Neuronal stem cell (in vitro differentiated cells): ENCODE measurements around the gene TNNI3K.
A peak's percentile ranks its signal among the peaks of the same experiment; 100 is the strongest.

Experiments used
- DNase-seq: peaks from one replicate; pipeline ENCODE4 v3.0.0-alpha.2; 2013; ENCODE audit warnings: low spot score
- H2AFZ ChIP-seq: one replicate; pipeline ENCODE4 v1.6.1; 2013; ENCODE audit warnings: mild to moderate bottlenecking, low read length, inconsistent platforms
- H2AK5ac ChIP-seq: 2 replicates; pipeline ENCODE4 v1.6.1; 2013; ENCODE audit warnings: low read depth, mild to moderate bottlenecking, inconsistent platforms, low read length, moderate library complexity, mixed read lengths
- H2BK120ac ChIP-seq: 2 replicates; pipeline ENCODE4 v1.6.1; 2013; ENCODE audit warnings: low read depth, mild to moderate bottlenecking, inconsistent platforms, low read length, moderate library complexity, mixed read lengths
- H2BK12ac ChIP-seq: one replicate; pipeline ENCODE4 v1.6.1; 2013; ENCODE audit warnings: low read length, inconsistent platforms
- H2BK15ac ChIP-seq: 2 replicates; pipeline ENCODE4 v1.6.1; 2013; ENCODE audit warnings: mild to moderate bottlenecking, low read length, inconsistent platforms, mixed read lengths
- H2BK5ac ChIP-seq: one replicate; pipeline ENCODE4 v1.6.1; 2013; ENCODE audit warnings: inconsistent platforms, mild to moderate bottlenecking, low read length, moderate library complexity
- H3K14ac ChIP-seq: one replicate; pipeline ENCODE4 v1.6.1; 2013; ENCODE audit warnings: low read length, inconsistent platforms
- H3K18ac ChIP-seq: 2 replicates; pipeline ENCODE4 v1.6.1; 2013; ENCODE audit warnings: low read length, inconsistent platforms
- H3K23ac ChIP-seq: 2 replicates; pipeline ENCODE4 v1.6.1; 2013; ENCODE audit warnings: low read depth, mild to moderate bottlenecking, mixed read lengths, low read length, inconsistent platforms; ENCODE audit not compliant: poor library complexity
- H3K27ac ChIP-seq: replicated peaks from 3 replicates; pipeline ENCODE4 v1.5.1; 2013; ENCODE audit warnings: low read length, inconsistent platforms
- H3K27me3 ChIP-seq, 3 experiments: 2 replicates each; pipeline ENCODE4 v1.6.1; 2013; ENCODE audit warnings: low read length in 3 of 3, mild to moderate bottlenecking in 2 of 3, inconsistent platforms in 1 of 3, low read depth in 1 of 3, mixed read lengths in 1 of 3, moderate library complexity in 1 of 3; ENCODE audit not compliant: control insufficient read depth in 3 of 3, insufficient read depth in 3 of 3
- H3K36me3 ChIP-seq, 2 donors: replicated peaks in 1 of 2; 2 replicates each; pipeline ENCODE4 v1.6.1; 2013; ENCODE audit warnings: low read length in 2 of 2; ENCODE audit not compliant: control insufficient read depth in 2 of 2, insufficient read depth in 2 of 2
- H3K4ac ChIP-seq: 2 replicates; pipeline ENCODE4 v1.6.1; 2013; ENCODE audit warnings: inconsistent platforms, mild to moderate bottlenecking, low read length, moderate library complexity
- H3K4me1 ChIP-seq, 2 donors: 1 replicate in 1 of 2; 2 replicates in 1 of 2; pipeline ENCODE4 v1.6.1; 2013; ENCODE audit warnings: low read length in 2 of 2, low read depth in 1 of 2; ENCODE audit not compliant: control insufficient read depth in 2 of 2, insufficient read depth in 1 of 2
- H3K4me2 ChIP-seq: one replicate; pipeline ENCODE4 v1.6.1; 2013; ENCODE audit warnings: mild to moderate bottlenecking, low read length, inconsistent platforms; ENCODE audit not compliant: insufficient read depth, poor library complexity, severe bottlenecking
- H3K4me3 ChIP-seq, 2 donors: 2 replicates each; pipeline ENCODE4 v1.5.1; 2013; ENCODE audit warnings: low read length in 2 of 2, mild to moderate bottlenecking in 2 of 2, inconsistent platforms in 1 of 2, moderate library complexity in 1 of 2
- H3K79me1 ChIP-seq: one replicate; pipeline ENCODE4 v1.6.1; 2013; ENCODE audit warnings: low read depth, mild to moderate bottlenecking, inconsistent platforms, low read length, moderate library complexity
- H3K9ac ChIP-seq: one replicate; pipeline ENCODE4 v1.6.1; 2013; ENCODE audit warnings: mild to moderate bottlenecking, low read depth, low read length, inconsistent platforms; ENCODE audit not compliant: poor library complexity
- H3K9me3 ChIP-seq, 2 donors: replicated peaks in 1 of 2; 2 replicates each; pipeline versions ENCODE3 to v1.6.1; 2013; ENCODE audit warnings: low read length in 2 of 2, mild to moderate bottlenecking in 2 of 2, inconsistent platforms in 1 of 2, low read depth in 1 of 2, mixed read lengths in 1 of 2, moderate library complexity in 1 of 2; ENCODE audit not compliant: control insufficient read depth in 2 of 2, insufficient read depth in 1 of 2
- H4K8ac ChIP-seq: one replicate; pipeline ENCODE4 v1.6.1; 2013; ENCODE audit warnings: low read depth, mild to moderate bottlenecking, inconsistent platforms, low read length, moderate library complexity
- H4K91ac ChIP-seq: one replicate; pipeline ENCODE4 v1.6.1; 2013; ENCODE audit warnings: low read length, low read depth, mild to moderate bottlenecking, inconsistent platforms; ENCODE audit not compliant: poor library complexity
- WGBS, 2 donors: extraction: QIAGEN DNeasy Blood & Tissue Kit; methylation state at CpG; one replicate each; pipeline ENCODE4 v1.1.7; 2013; ENCODE audit warnings: missing lambda C conversion rate in 2 of 2, mixed read lengths in 1 of 2; ENCODE audit not compliant: insufficient read length in 2 of 2, insufficient replicate concordance in 1 of 2; ENCODE audit errors: extremely low coverage in 2 of 2; 5-methylcytosine and 5-hydroxymethylcytosine counted together

The TNNI3K gene

GRCh38 chr1:74504933-74505512 is 269.8 kb downstream of the TNNI3K start:
- Histone ChIP-seq H3K23ac (no peak overlapping the region), H2BK12ac (no peak overlapping the region), H3K4ac (no peak overlapping the region), H4K91ac (no peak overlapping the region), H2BK15ac (no peak overlapping the region), H3K36me3 (no peaks in the 10 kb centered on the region), H2BK5ac (no peak overlapping the region), H3K79me1 (no peaks in the 10 kb centered on the region), H3K27ac (peak overlapping the region; percentile 79), H3K27me3 (no peaks in the 10 kb centered on the region), H3K4me3 (peak overlapping the region in 1 of 2 donors; percentile 9), H3K4me1 (peaks cover 7 to 34% of the 10 kb centered on the region in 2 donors), H2AK5ac (no peak overlapping the region), H4K8ac (no peak overlapping the region), H2BK120ac (no peak overlapping the region), H3K4me2 (no peak overlapping the region), H2AFZ (peak overlapping the region; percentile 77), H3K14ac (no peak overlapping the region), H3K9ac (no peak overlapping the region), H3K18ac (no peak overlapping the region), H3K9me3 (no peaks in the 10 kb centered on the region)
- peak; percentile 58 for DNase-seq
- no CpG with 5 or more reads among the region's 11 CpGs for WGBS, 2 donors

GRCh38 chr1:74505928-74506710 is 270.9 kb downstream of the TNNI3K start:
- Histone ChIP-seq H3K4me3 (no peak overlapping the region), H3K27me3 (no peaks in the 10 kb centered on the region)

GRCh38 chr1:74508449-74508848 is 273.3 kb downstream of the TNNI3K start:
- peak overlapping the region; percentile 62 for H2AFZ ChIP-seq
- no peaks in the 10 kb centered on the region for H3K36me3 ChIP-seq
- peaks cover 6 to 34% of the 10 kb centered on the region in 2 donors for H3K4me1 ChIP-seq
- no peak overlapping the region for H4K8ac ChIP-seq
- no peak overlapping the region for H3K4me2 ChIP-seq
- no peak overlapping the region for H3K9ac ChIP-seq
- H3K18ac ChIP-seq: no peak overlapping the region
- no CpG with 5 or more reads among the region's 3 CpGs for WGBS, 2 donors
- H4K91ac ChIP-seq: no peak overlapping the region
- H3K4me3 ChIP-seq: no peak overlapping the region
- H3K27me3 ChIP-seq: no peaks in the 10 kb centered on the region
- no peak overlapping the region for H3K14ac ChIP-seq
- no peak overlapping the region for H2AK5ac ChIP-seq
- H2BK15ac ChIP-seq: no peak overlapping the region
- H3K23ac ChIP-seq: no peak overlapping the region
- no peaks in the 10 kb centered on the region for H3K79me1 ChIP-seq
- H3K9me3 ChIP-seq: no peaks in the 10 kb centered on the region
- H2BK5ac ChIP-seq: no peak overlapping the region
- H2BK12ac ChIP-seq: no peak overlapping the region
- DNase-seq: no peak
- H3K27ac ChIP-seq: no peak overlapping the region
- H2BK120ac ChIP-seq: no peak overlapping the region
- H3K4ac ChIP-seq: no peak overlapping the region

More at GRCh38 chr1:74505928-74506710, 270.9 kb downstream of the TNNI3K start:
- no peak overlapping the region for H2BK5ac ChIP-seq
- DNase-seq: peak; percentile 69
- H2BK120ac ChIP-seq: no peak overlapping the region
- no peak overlapping the region for H3K14ac ChIP-seq
- no peak overlapping the region for H3K4me2 ChIP-seq
- H3K36me3 ChIP-seq: no peaks in the 10 kb centered on the region
- peak overlapping the region; percentile 33 for H3K27ac ChIP-seq
- no peak overlapping the region for H4K91ac ChIP-seq
- no peak overlapping the region for H3K18ac ChIP-seq
- H3K4me1 ChIP-seq: peaks cover 7 to 34% of the 10 kb centered on the region in 2 donors
- no peaks in the 10 kb centered on the region for H3K79me1 ChIP-seq
- H2AK5ac ChIP-seq: no peak overlapping the region
- H3K4ac ChIP-seq: no peak overlapping the region
- no peak overlapping the region for H3K9ac ChIP-seq
- peak overlapping the region; percentile 65 for H2AFZ ChIP-seq
- no peak overlapping the region for H2BK15ac ChIP-seq
- H4K8ac ChIP-seq: no peak overlapping the region
- H3K23ac ChIP-seq: no peak overlapping the region
- no peak overlapping the region for H2BK12ac ChIP-seq
- WGBS, 2 donors: no CpG with 5 or more reads among the region's 8 CpGs
- no peaks in the 10 kb centered on the region for H3K9me3 ChIP-seq

- H3K23ac ChIP-seq: no peak within 1 kb of the TSS
- H3K4me2 ChIP-seq: no peak within 1 kb of the TSS
- H3K79me1 ChIP-seq: no peaks in the 10 kb centered on the region
- no peak within 1 kb of the TSS for H4K8ac ChIP-seq
- no peaks in the 10 kb centered on the region for H3K9me3 ChIP-seq
- H2BK5ac ChIP-seq: no peak within 1 kb of the TSS
- H3K4ac ChIP-seq: no peak within 1 kb of the TSS
- no peak for DNase-seq
- H3K14ac ChIP-seq: no peak within 1 kb of the TSS
- H2BK120ac ChIP-seq: no peak within 1 kb of the TSS
- no peak within 1 kb of the TSS for H3K4me3 ChIP-seq
- peaks cover 3 to 6% of the 10 kb centered on the region in 2 donors for H3K4me1 ChIP-seq
- no peak within 1 kb of the TSS for H4K91ac ChIP-seq
- no peak within 1 kb of the TSS for H2BK15ac ChIP-seq
- no peak within 1 kb of the TSS for H3K27ac ChIP-seq
- H3K27me3 ChIP-seq: no peaks in the 10 kb centered on the region
- H2BK12ac ChIP-seq: no peak within 1 kb of the TSS
- no peak within 1 kb of the TSS for H3K18ac ChIP-seq
- peak within 1 kb of the TSS; percentile 11 for H2AFZ ChIP-seq
- no peaks in the 10 kb centered on the region for H3K36me3 ChIP-seq
- WGBS, 2 donors: no CpG with 5 or more reads among the region's 2 CpGs
- no peak within 1 kb of the TSS for H3K9ac ChIP-seq
- no peak within 1 kb of the TSS for H2AK5ac ChIP-seq
Observed at GRCh38 chr1:74512170-74512915, 277.2 kb downstream of the TNNI3K start, which contains the start of gene LRRC53. LRRC53 (minus strand) TSS chr1:74512611; CDS start chr1:74483349, 29,262 bp downstream.
